ENCODE measurements around the gene ARHGAP20.

Gene ARHGAP20

GRCh38 chr11:110759972-110760381, 47.7 kb upstream of the ARHGAP20 start:
- no peaks in the 10 kb centered on the region for H3K4me1 ChIP-seq (ENCODE audit: low read length)
- no peak overlapping the region for H3K4me2 ChIP-seq (ENCODE audit: low read length)
- H3K9ac ChIP-seq (ENCODE audit: low read length) = no peak overlapping the region
- no peaks in the 10 kb centered on the region for H3K9me3 ChIP-seq (ENCODE audit: insufficient read depth, low read length)
- no peaks in the 10 kb centered on the region for H4K20me1 ChIP-seq (ENCODE audit: insufficient read depth, low read length)
- TF ChIP-seq EZH2phosphoT487 (IDR thresholded peaks at IDR 0.05; ENCODE audit: low read depth) = no peak
- TF ChIP-seq, protein P1, sequence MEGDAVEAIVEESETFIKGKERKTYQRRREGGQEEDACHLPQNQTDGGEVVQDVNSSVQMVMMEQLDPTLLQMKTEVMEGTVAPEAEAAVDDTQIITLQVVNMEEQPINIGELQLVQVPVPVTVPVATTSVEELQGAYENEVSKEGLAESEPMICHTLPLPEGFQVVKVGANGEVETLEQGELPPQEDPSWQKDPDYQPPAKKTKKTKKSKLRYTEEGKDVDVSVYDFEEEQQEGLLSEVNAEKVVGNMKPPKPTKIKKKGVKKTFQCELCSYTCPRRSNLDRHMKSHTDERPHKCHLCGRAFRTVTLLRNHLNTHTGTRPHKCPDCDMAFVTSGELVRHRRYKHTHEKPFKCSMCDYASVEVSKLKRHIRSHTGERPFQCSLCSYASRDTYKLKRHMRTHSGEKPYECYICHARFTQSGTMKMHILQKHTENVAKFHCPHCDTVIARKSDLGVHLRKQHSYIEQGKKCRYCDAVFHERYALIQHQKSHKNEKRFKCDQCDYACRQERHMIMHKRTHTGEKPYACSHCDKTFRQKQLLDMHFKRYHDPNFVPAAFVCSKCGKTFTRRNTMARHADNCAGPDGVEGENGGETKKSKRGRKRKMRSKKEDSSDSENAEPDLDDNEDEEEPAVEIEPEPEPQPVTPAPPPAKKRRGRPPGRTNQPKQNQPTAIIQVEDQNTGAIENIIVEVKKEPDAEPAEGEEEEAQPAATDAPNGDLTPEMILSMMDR (IDR thresholded peaks at IDR 0.05; ENCODE audit: low read depth, low read length) = no peak
- H3K36me3 ChIP-seq (replicated peaks; ENCODE audit: low read depth, low read length) = no peaks in the 10 kb centered on the region
- H3K79me2 ChIP-seq (ENCODE audit: low read length) = no peaks in the 10 kb centered on the region
- no peak overlapping the region for H3K4me3 ChIP-seq (ENCODE audit: low read length)
- no peaks in the 10 kb centered on the region; the same call in 1 of the 2 replicates for H3K27me3 ChIP-seq (ENCODE audit: low read depth, low read length)
- no peak overlapping the region for H2AFZ ChIP-seq (ENCODE audit: low read depth, low read length)
- H3K27ac ChIP-seq (ENCODE audit: low read length) = no peak overlapping the region

DNA sequence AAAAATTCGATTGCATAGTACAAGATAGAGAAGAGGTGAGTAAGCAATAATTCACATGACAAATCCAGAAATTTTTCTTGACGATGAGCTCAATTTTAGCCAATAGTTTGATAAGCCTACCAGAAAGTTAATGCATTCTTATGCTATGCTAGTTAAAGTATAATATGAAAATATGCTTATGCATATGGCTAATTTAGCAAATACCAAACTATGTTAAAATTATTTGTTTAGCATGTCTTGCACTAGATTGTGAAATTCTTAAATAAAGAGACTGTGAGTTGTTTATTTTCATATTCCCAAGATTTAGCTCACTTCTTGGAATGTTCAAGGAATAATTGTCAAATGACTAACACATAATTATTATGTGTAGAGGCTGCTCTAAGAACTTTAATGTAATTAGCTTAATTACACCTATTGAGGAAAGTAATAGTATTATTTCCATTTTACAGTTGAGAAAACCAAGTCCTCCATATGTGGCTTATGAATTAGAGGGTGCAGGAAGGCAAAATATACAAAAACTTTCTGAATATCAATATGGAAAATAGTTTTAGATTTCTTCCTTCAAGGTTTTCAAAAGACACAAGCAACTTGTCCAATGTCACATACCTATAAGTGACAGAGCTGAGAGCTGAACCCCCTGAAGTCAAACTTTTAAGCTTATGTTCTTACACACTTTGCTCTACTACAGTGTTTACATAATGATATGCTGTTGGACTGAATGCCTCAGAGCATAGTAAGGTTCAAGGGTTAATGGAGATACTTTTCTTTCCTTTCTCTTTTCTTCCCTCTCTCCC, 45.9 kb upstream of the ARHGAP20 start:
- TF ChIP-seq EZH2phosphoT487 (IDR thresholded peaks at IDR 0.05; ENCODE audit: low read depth) = no peak
- TF ChIP-seq, protein P1 (IDR thresholded peaks at IDR 0.05; ENCODE audit: low read depth, low read length) = no peak
- Histone ChIP-seq H3K36me3 (replicated peaks; ENCODE audit: low read depth, low read length) (no peaks in the 10 kb centered on the region), H4K20me1 (ENCODE audit: insufficient read depth, low read length) (no peaks in the 10 kb centered on the region), H3K9me3 (ENCODE audit: insufficient read depth, low read length) (no peaks in the 10 kb centered on the region), H3K4me3 (ENCODE audit: low read length) (no peak overlapping the region), H3K79me2 (ENCODE audit: low read length) (no peaks in the 10 kb centered on the region), H3K27ac (ENCODE audit: low read length) (no peak overlapping the region), H3K9ac (ENCODE audit: low read length) (no peak overlapping the region), H2AFZ (ENCODE audit: low read depth, low read length) (no peak overlapping the region), H3K27me3 (ENCODE audit: low read depth, low read length) (no peaks in the 10 kb centered on the region; the same call in 1 of the 2 replicates), H3K4me2 (ENCODE audit: low read length) (no peak overlapping the region), H3K4me1 (ENCODE audit: low read length) (no peaks in the 10 kb centered on the region)

DNA sequence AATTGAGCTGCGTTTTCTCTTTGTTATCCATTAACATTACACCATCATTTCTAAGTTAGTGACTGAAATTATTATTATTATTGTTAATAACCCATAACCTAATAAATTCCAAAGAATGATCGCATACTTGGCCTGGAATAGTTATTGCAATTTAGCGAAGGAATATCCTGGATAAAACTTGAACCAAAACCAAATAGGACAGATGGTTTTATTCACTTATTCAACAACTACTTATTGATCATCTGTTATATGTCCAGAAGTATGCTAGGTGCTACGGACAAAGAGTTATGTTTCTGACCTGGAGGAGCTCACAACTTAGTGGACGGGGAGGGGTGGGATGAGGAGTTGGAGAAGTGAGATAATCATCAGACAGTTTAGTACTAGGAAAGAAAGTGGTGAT, 44.8 kb upstream of the ARHGAP20 start:
- no peak overlapping the region for H3K9ac ChIP-seq (ENCODE audit: low read length)
- no peaks in the 10 kb centered on the region for H3K27me3 ChIP-seq (ENCODE audit: low read depth, low read length)
- no peaks in the 10 kb centered on the region for H3K9me3 ChIP-seq (ENCODE audit: insufficient read depth, low read length)
- no peaks in the 10 kb centered on the region for H4K20me1 ChIP-seq (ENCODE audit: insufficient read depth, low read length)
- H3K27ac ChIP-seq (ENCODE audit: low read length) = no peak overlapping the region
- H3K4me2 ChIP-seq (ENCODE audit: low read length) = no peak overlapping the region
- no peak overlapping the region for H2AFZ ChIP-seq (ENCODE audit: low read depth, low read length)
- no peaks in the 10 kb centered on the region for H3K4me1 ChIP-seq (ENCODE audit: low read length)
- H3K79me2 ChIP-seq (ENCODE audit: low read length) = no peaks in the 10 kb centered on the region
- TF ChIP-seq EZH2phosphoT487 (IDR thresholded peaks at IDR 0.05; ENCODE audit: low read depth) = no peak
- TF ChIP-seq, protein P1 (IDR thresholded peaks at IDR 0.05; ENCODE audit: low read depth, low read length) = no peak
- no peak overlapping the region for H3K4me3 ChIP-seq (ENCODE audit: low read length)
- H3K36me3 ChIP-seq (replicated peaks; ENCODE audit: low read depth, low read length) = no peaks in the 10 kb centered on the region

GRCh38 chr11:110755941-110756340, 43.7 kb upstream of the ARHGAP20 start:
- Histone ChIP-seq H3K36me3 (replicated peaks; ENCODE audit: low read depth, low read length) (no peaks in the 10 kb centered on the region), H3K4me1 (ENCODE audit: low read length) (no peaks in the 10 kb centered on the region), H3K27ac (ENCODE audit: low read length) (no peak overlapping the region), H3K27me3 (ENCODE audit: low read depth, low read length) (no peaks in the 10 kb centered on the region), H2AFZ (ENCODE audit: low read depth, low read length) (no peak overlapping the region), H3K4me2 (ENCODE audit: low read length) (no peak overlapping the region), H4K20me1 (ENCODE audit: insufficient read depth, low read length) (no peaks in the 10 kb centered on the region), H3K4me3 (ENCODE audit: low read length) (no peak overlapping the region), H3K79me2 (ENCODE audit: low read length) (no peaks in the 10 kb centered on the region), H3K9me3 (ENCODE audit: insufficient read depth, low read length) (no peaks in the 10 kb centered on the region), H3K9ac (ENCODE audit: low read length) (no peak overlapping the region)
- no peak for TF ChIP-seq EZH2phosphoT487 (IDR thresholded peaks at IDR 0.05; ENCODE audit: low read depth)
- TF ChIP-seq, protein P1 (IDR thresholded peaks at IDR 0.05; ENCODE audit: low read depth, low read length) = no peak
